Mononuclear cell (primary cell): ENCODE results near the gene LGALS7. TPM values are rescaled to one million over a fixed set of nuclear protein-coding genes. Genes with fewer than 3 reads are reported as not detected.

Source experiments
- H3K27me3 ChIP-seq: 2 replicates; pipeline ENCODE4 v1.6.0; 2011; ENCODE audit warnings: low read length, control low read depth; ENCODE audit not compliant: insufficient read depth
- H3K4me1 ChIP-seq: 2 replicates; pipeline ENCODE4 v1.5.1; 2011; ENCODE audit warnings: mild to moderate bottlenecking, low read length, control low read depth; ENCODE audit not compliant: insufficient read depth
- H3K4me3 ChIP-seq: 2 replicates; pipeline ENCODE4 v1.5.1; 2011; ENCODE audit warnings: mild to moderate bottlenecking, low read length, moderate library complexity
- H3K9me3 ChIP-seq: 2 replicates; pipeline ENCODE4 v1.5.1; 2011; ENCODE audit warnings: low read depth, mild to moderate bottlenecking, control low read depth, low read length
- total RNA-seq: library from RNA; depleted of rRNA; stranded (reverse); fragments of >200 nt; gene quantifications from one replicate; pipeline ENCODE4 v1.2.3, GENCODE V29; 2012

The LGALS7 gene
- total RNA-seq, 1 donor = not detected

DNA sequence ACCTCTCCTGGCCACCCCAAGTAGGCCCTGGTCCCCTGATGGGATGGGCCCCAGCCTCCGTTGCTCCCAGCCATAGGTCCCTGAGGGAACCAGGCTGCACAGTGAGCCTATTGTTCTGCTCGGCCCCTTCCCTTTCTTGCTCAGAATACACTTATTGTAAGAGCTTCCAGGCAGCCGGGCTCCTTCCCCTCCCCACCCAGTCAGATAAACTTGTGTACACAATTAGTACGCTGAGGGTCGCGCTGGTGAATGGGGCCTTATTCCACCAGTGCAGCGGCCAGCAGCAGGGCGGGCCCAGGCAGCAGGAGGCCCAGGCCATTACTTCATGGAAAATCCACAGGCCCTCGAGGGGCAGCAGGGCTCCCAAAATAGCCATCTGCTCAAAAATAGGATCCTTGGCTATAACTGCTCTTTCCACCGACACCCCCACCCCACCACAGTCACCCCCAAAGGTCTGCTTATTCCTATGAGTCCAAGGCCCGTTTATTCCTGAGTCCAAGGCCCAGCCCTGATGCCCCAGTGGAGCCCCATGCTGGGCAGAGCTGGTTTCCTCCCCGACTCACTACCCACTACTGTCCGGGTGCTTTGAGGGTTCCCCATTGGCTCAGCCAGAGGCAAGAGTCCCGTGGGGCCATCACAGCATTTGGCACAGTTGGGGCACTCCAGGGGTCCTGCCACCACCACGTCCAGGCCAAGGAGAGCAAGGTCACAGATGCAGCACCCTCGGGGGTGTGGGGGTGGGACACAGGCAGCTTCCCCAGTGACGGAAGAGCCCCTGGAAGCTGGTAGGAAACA, 51.1 kb downstream of the LGALS7 start:
- Histone ChIP-seq H3K9me3 (no peaks in the 10 kb centered on the region), H3K4me3 (no peak overlapping the region), H3K4me1 (no peaks in the 10 kb centered on the region), H3K27me3 (no peaks in the 10 kb centered on the region)

DNA sequence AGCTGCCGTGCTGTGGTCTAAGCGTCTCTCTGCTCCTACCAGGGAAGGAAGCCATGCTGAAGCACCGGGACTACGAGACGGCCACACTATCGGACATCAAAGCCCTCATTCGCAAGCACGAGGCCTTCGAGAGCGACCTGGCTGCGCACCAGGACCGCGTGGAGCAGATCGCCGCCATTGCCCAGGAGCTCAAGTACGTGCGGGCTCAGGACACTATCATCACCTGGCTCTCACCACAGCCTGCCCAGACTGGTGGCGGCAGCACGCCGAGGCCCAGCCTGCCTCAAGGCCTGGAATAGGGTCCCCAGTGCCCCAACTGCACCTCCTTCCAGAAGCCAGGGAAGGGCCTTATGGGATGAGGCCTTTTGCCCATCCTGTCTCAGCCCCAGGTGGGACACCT, 51.8 kb downstream of the LGALS7 start:
- H3K9me3 ChIP-seq = no peaks in the 10 kb centered on the region
- H3K4me3 ChIP-seq = no peak overlapping the region
- H3K4me1 ChIP-seq = no peaks in the 10 kb centered on the region
- H3K27me3 ChIP-seq = no peaks in the 10 kb centered on the region

Other genes with a start within 250 kb of the LGALS7 start
- 29.1 TPM for gene MAP4K1, start 155.6 kb downstream of the LGALS7 start, total RNA-seq
- gene EIF3K, start 154.3 kb downstream of the LGALS7 start, total RNA-seq = 517 TPM
- gene ACTN4, start 125.9 kb downstream of the LGALS7 start, total RNA-seq = 59.0 TPM
- gene CAPN12, start 29.0 kb downstream of the LGALS7 start, total RNA-seq = 1.8 TPM
- not detected for gene LGALS7B, start 15.7 kb upstream of the LGALS7 start, total RNA-seq
- gene LGALS4, start 39.4 kb upstream of the LGALS7 start, total RNA-seq = 0.21 TPM
- gene ECH1, start 58.3 kb upstream of the LGALS7 start, total RNA-seq = 14.3 TPM
- gene HNRNPL, start 76.5 kb upstream of the LGALS7 start, total RNA-seq = 304 TPM
- 8.1 TPM for gene RINL, start 104.8 kb upstream of the LGALS7 start, total RNA-seq
- 50.7 TPM for gene SIRT2, start 126.1 kb upstream of the LGALS7 start, total RNA-seq
- gene NFKBIB, start 126.5 kb upstream of the LGALS7 start, total RNA-seq = 22.6 TPM
- 0.42 TPM for gene CCER2, start 138.7 kb upstream of the LGALS7 start, total RNA-seq
- gene SARS2, start 157.2 kb upstream of the LGALS7 start, total RNA-seq = 6.4 TPM
- gene MRPS12, start 157.4 kb upstream of the LGALS7 start, total RNA-seq = 9.9 TPM
- under 0.01 TPM for gene FBXO17, start 202.2 kb upstream of the LGALS7 start, total RNA-seq